MM.1S (cell line): Measurements from ENCODE around the gene VENTX.

ENCODE experiments used
- DNase-seq: peaks from one replicate; pipeline ENCODE4 v3.0.0-alpha.2; 2015
- H2AFZ ChIP-seq: fragments of 300-600 bp; sonication (generic); 2 replicates; pipeline ENCODE4 v1.6.0; 2016; ENCODE audit warnings: antibody characterized with exemption, low read length
- H3F3A ChIP-seq: fragments of 300-600 bp; sonication (generic); 2 replicates; pipeline ENCODE4 v1.6.1; 2016; ENCODE audit warnings: mild to moderate bottlenecking, antibody characterized with exemption, low read length, moderate library complexity, mixed read lengths; ENCODE audit not compliant: insufficient read depth
- H3K27ac ChIP-seq: fragments of 300-600 bp; sonication (generic); 2 replicates; pipeline ENCODE4 v1.5.1; 2016; ENCODE audit warnings: mild to moderate bottlenecking, low read length
- H3K27me3 ChIP-seq: fragments of 300-600 bp; sonication (generic); replicated peaks from 2 replicates; pipeline ENCODE4 v1.6.0; 2016; ENCODE audit warnings: low read length; ENCODE audit not compliant: insufficient read depth
- H3K36me3 ChIP-seq: fragments of 300-600 bp; sonication (generic); replicated peaks from 2 replicates; pipeline ENCODE4 v1.6.1; 2016; ENCODE audit warnings: mild to moderate bottlenecking, low read length, mixed read lengths; ENCODE audit not compliant: insufficient read depth
- H3K4me1 ChIP-seq: fragments of 300-600 bp; sonication (generic); 2 replicates; pipeline ENCODE4 v1.6.1; 2016; ENCODE audit warnings: low read length, mixed read lengths
- H3K4me2 ChIP-seq: fragments of 300-600 bp; sonication (generic); 2 replicates; pipeline ENCODE4 v1.6.0; 2016; ENCODE audit warnings: low read depth, low read length
- H3K4me3 ChIP-seq: fragments of 300-600 bp; sonication (generic); 2 replicates; pipeline ENCODE4 v1.5.1; 2016; ENCODE audit warnings: low read length, mixed read lengths
- H3K79me2 ChIP-seq: fragments of 300-600 bp; sonication (generic); 2 replicates; pipeline ENCODE4 v1.6.1; 2016; ENCODE audit warnings: mixed run types, low read length, mixed read lengths
- H3K9ac ChIP-seq: fragments of 300-600 bp; sonication (generic); 2 replicates; pipeline ENCODE4 v1.6.1; 2016; ENCODE audit warnings: low read length, mixed read lengths
- H3K9me2 ChIP-seq: fragments of 300-600 bp; sonication (generic); replicated peaks from 2 replicates; pipeline ENCODE4 v1.6.1; 2016; ENCODE audit warnings: mild to moderate bottlenecking, low read length, mixed read lengths; ENCODE audit not compliant: insufficient read depth
- H3K9me3 ChIP-seq: fragments of 300-600 bp; sonication (generic); replicated peaks from 2 replicates; pipeline ENCODE4 v1.6.1; 2016; ENCODE audit warnings: mild to moderate bottlenecking, low read length, mixed read lengths; ENCODE audit not compliant: insufficient read depth
- H4K20me1 ChIP-seq: fragments of 300-600 bp; sonication (generic); 2 replicates; pipeline ENCODE4 v1.6.1; 2016; ENCODE audit warnings: mild to moderate bottlenecking, low read length, moderate library complexity, mixed read lengths; ENCODE audit not compliant: insufficient read depth
- CTCF ChIP-seq: fragments of 300-600 bp; sonication (generic); IDR thresholded peaks from 2 replicates; pipeline ENCODE4 v1.5.1; 2016; ENCODE audit warnings: antibody characterized with exemption, low read length, mixed read lengths
- EZH2 ChIP-seq: fragments of 300-600 bp; sonication (generic); optimal IDR thresholded peaks from 2 replicates; pipeline ENCODE3; 2017; ENCODE audit warnings: low read depth, mild to moderate bottlenecking, antibody characterized with exemption, low read length, mixed read lengths
- EZH2phosphoT487 ChIP-seq: fragments of 300-600 bp; sonication (generic); IDR thresholded peaks from 2 replicates; pipeline ENCODE4 v1.6.1; 2018; ENCODE audit warnings: antibody characterized with exemption, low read length

Gene VENTX

GRCh38 chr10:133270204-133270603, 32.5 kb downstream of the VENTX start:
- peaks cover 49% of the 10 kb centered on the region for H3K79me2 ChIP-seq
- no peak overlapping the region for H2AFZ ChIP-seq
- peaks cover 3% of the 10 kb centered on the region for H3K36me3 ChIP-seq
- H3K4me3 ChIP-seq = no peak overlapping the region
- no peaks in the 10 kb centered on the region for H3K4me1 ChIP-seq
- H3K27ac ChIP-seq = no peak overlapping the region
- peaks cover 5% of the 10 kb centered on the region; the same call in 1 of the 2 replicates for H3F3A ChIP-seq
- H4K20me1 ChIP-seq = no peaks in the 10 kb centered on the region
- no peak for DNase-seq
- no peaks in the 10 kb centered on the region for H3K27me3 ChIP-seq
- H3K9me3 ChIP-seq = no peaks in the 10 kb centered on the region
- no peak overlapping the region for H3K9ac ChIP-seq
- TF ChIP-seq EZH2phosphoT487 (no peak), EZH2 (no peak), CTCF (no peak)
- no peaks in the 10 kb centered on the region for H3K9me2 ChIP-seq
- no peak overlapping the region for H3K4me2 ChIP-seq

GRCh38 chr10:133270773-133271297, 33.2 kb downstream of the VENTX start:
- no peak overlapping the region for H3K27ac ChIP-seq
- DNase-seq = no peak
- no peaks in the 10 kb centered on the region for H3K9me3 ChIP-seq
- no peak overlapping the region for H3K4me3 ChIP-seq
- H4K20me1 ChIP-seq = no peaks in the 10 kb centered on the region
- no peak overlapping the region for H2AFZ ChIP-seq
- TF ChIP-seq CTCF (no peak), EZH2phosphoT487 (no peak), EZH2 (no peak)
- H3K9me2 ChIP-seq = no peaks in the 10 kb centered on the region
- peaks cover 8% of the 10 kb centered on the region; the same call in 1 of the 2 replicates for H3F3A ChIP-seq
- peaks cover 3% of the 10 kb centered on the region for H3K36me3 ChIP-seq
- H3K4me2 ChIP-seq = no peak overlapping the region
- no peaks in the 10 kb centered on the region for H3K4me1 ChIP-seq
- no peaks in the 10 kb centered on the region for H3K27me3 ChIP-seq
- H3K79me2 ChIP-seq = peaks cover 56% of the 10 kb centered on the region
- no peak overlapping the region for H3K9ac ChIP-seq

GRCh38 chr10:133271521-133272300, 34.1 kb downstream of the VENTX start:
- Histone ChIP-seq H4K20me1 (no peaks in the 10 kb centered on the region), H3F3A (peaks cover 14% of the 10 kb centered on the region; the same call in 1 of the 2 replicates), H3K4me1 (no peaks in the 10 kb centered on the region), H2AFZ (no peak overlapping the region), H3K27me3 (no peaks in the 10 kb centered on the region), H3K9me2 (no peaks in the 10 kb centered on the region), H3K79me2 (peaks cover 63% of the 10 kb centered on the region), H3K27ac (no peak overlapping the region), H3K4me3 (no peak overlapping the region), H3K36me3 (peaks cover 3% of the 10 kb centered on the region), H3K9me3 (no peaks in the 10 kb centered on the region), H3K4me2 (no peak overlapping the region), H3K9ac (no peak overlapping the region)
- no peak for TF ChIP-seq CTCF
- no peak for TF ChIP-seq EZH2
- DNase-seq = no peak
